Neutrophil (primary cell): Measurements from ENCODE around the gene LRRC25.
A peak's percentile ranks its signal among the peaks of the same experiment; 100 is the strongest.

Experiments used
- H3K27ac ChIP-seq: fragments of 200-600 bp; sonication (generic); 2 replicates; pipeline ENCODE4 v1.5.1; 2016; ENCODE audit warnings: mild to moderate bottlenecking, moderate library complexity
- H3K27me3 ChIP-seq: fragments of 200-600 bp; sonication (generic); 2 replicates; pipeline ENCODE4 v1.6.0; 2016; ENCODE audit warnings: mild to moderate bottlenecking
- H3K36me3 ChIP-seq: fragments of 200-600 bp; sonication (generic); 2 replicates; pipeline ENCODE4 v1.5.1; 2017
- H3K4me1 ChIP-seq, 2 experiments: fragments of 200-600 bp in 1 of 2; sonication (generic) in 1 of 2; 1 replicate in 1 of 2; 2 replicates in 1 of 2; pipeline versions ENCODE4 v1.5.1 to v1.6.1; 2013 to 2016; ENCODE audit warnings: low read depth in 1 of 2, low read length in 1 of 2, mild to moderate bottlenecking in 1 of 2, moderate library complexity in 1 of 2; ENCODE audit not compliant: control insufficient read depth in 1 of 2, insufficient read depth in 1 of 2
- H3K4me3 ChIP-seq, 2 experiments: fragments of 200-600 bp in 1 of 2; sonication (generic) in 1 of 2; 1 replicate in 1 of 2; 2 replicates in 1 of 2; pipeline ENCODE4 v1.5.1; 2013 to 2016; ENCODE audit warnings: low read depth in 1 of 2, low read length in 1 of 2, mild to moderate bottlenecking in 1 of 2, moderate library complexity in 1 of 2
- H3K9me3 ChIP-seq: fragments of 200-600 bp; sonication (generic); 2 replicates; pipeline ENCODE4 v1.5.1; 2016
- TF ChIP-seq, protein P1 (sequence below): fragments of 200-600 bp; sonication (generic); IDR thresholded peaks from 2 replicates; pipeline ENCODE4 v1.5.1; 2016; ENCODE audit warnings: antibody characterized with exemption

The LRRC25 gene

DNA sequence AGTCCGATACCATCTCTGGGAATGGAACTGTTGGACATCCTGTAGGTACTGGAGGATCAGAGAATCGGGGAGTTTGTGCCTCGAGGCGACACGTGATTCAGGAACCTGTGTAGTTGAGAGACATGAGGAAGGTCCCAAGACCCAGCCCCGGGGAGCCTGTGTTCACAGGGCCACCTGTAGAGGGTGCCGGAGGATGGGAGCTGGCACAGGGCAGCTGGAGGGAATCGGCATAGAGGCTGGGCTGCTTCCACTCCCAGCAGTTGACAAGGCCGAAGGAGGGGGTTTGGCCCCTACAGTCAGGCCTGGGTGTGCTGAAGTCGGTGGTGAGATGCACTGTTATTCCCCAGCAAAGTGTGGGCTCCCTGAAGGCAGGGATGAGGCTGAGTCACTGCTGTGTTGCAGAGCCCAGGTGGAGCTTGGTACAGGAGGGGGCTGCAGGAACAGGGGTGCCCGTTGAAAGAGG, 43.0 kb upstream of the LRRC25 start:
- H3K4me3 ChIP-seq: no peak overlapping the region
- H3K27ac ChIP-seq: peak overlapping the region; percentile 38
- TF ChIP-seq, protein P1, sequence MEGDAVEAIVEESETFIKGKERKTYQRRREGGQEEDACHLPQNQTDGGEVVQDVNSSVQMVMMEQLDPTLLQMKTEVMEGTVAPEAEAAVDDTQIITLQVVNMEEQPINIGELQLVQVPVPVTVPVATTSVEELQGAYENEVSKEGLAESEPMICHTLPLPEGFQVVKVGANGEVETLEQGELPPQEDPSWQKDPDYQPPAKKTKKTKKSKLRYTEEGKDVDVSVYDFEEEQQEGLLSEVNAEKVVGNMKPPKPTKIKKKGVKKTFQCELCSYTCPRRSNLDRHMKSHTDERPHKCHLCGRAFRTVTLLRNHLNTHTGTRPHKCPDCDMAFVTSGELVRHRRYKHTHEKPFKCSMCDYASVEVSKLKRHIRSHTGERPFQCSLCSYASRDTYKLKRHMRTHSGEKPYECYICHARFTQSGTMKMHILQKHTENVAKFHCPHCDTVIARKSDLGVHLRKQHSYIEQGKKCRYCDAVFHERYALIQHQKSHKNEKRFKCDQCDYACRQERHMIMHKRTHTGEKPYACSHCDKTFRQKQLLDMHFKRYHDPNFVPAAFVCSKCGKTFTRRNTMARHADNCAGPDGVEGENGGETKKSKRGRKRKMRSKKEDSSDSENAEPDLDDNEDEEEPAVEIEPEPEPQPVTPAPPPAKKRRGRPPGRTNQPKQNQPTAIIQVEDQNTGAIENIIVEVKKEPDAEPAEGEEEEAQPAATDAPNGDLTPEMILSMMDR: no peak
- peaks cover 42% of the 10 kb centered on the region for H3K36me3 ChIP-seq
- H3K27me3 ChIP-seq: peaks cover 50% of the 10 kb centered on the region
- no peaks in the 10 kb centered on the region for H3K9me3 ChIP-seq
- peaks cover 13 to 22% of the 10 kb centered on the region in 2 experiments for H3K4me1 ChIP-seq

DNA sequence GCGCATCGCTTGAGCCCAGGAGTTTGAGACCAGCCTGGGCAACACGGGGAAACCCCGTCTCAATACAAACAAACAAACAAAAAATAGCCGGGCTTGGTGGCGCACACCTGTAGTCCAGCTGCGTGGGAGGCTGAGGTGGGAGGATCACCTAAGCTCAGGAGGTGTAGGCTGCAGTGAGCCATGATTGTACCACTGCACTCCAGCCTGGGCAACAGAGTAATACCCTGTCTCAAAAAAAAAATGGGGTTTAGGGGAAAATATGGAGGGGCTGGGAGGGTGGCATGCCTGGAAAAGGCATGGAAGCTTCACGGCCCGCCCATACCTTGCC, 42.5 kb upstream of the LRRC25 start:
- H3K27ac ChIP-seq: no peak overlapping the region
- peaks cover 55% of the 10 kb centered on the region for H3K27me3 ChIP-seq
- no peaks in the 10 kb centered on the region for H3K9me3 ChIP-seq
- TF ChIP-seq, protein P1: no peak
- H3K36me3 ChIP-seq: peaks cover 36% of the 10 kb centered on the region
- H3K4me1 ChIP-seq: peaks cover 13 to 22% of the 10 kb centered on the region in 2 experiments
- H3K4me3 ChIP-seq: no peak overlapping the region

DNA sequence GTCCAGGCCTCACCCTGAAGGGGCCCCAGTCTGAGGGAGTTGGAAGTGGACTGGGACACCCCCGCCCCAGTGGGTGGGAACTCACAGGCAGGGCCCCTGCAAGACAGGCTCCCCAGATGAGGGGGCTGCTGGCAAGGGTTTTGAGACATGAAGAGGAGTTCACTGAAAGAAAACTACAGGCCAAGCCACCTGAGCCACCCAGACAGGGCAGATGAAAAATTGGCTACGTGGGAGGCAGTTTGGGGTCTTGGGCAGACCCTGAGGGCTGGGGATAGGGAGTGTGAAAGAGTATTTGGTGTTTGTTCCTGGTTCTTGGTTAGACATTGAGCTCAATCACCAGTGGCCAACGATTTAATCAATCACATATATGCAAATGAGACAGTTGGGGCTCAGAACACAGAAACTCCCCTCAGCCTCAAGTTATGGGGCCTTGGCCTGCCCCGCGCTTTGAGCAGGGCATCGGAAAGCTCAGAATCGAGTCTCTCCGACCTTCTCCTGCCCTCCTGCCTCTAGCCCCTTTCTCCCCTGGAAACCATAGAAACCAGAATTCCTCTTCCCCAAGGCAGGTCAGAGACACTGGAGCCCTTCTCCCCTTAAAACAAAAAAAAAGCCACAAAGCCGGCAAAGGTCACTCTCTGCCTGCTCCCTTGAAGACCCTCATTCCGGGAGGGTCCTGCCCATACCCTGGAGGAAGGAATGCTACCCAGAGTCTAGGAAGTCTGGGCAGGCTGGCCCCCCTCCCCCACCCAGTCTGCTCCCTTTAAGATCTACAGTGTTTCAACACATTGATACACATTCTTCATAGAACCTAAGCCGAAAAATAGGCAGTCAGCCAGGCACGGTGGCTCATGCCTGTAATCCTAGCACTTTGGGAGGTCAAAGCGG, 41.8 kb upstream of the LRRC25 start:
- peaks cover 13 to 22% of the 10 kb centered on the region in 2 experiments for H3K4me1 ChIP-seq
- no peak overlapping the region for H3K27ac ChIP-seq
- peaks cover 61% of the 10 kb centered on the region for H3K27me3 ChIP-seq
- TF ChIP-seq, protein P1: no peak
- peaks cover 30% of the 10 kb centered on the region for H3K36me3 ChIP-seq
- no peaks in the 10 kb centered on the region for H3K9me3 ChIP-seq
- H3K4me3 ChIP-seq: no peak overlapping the region

DNA sequence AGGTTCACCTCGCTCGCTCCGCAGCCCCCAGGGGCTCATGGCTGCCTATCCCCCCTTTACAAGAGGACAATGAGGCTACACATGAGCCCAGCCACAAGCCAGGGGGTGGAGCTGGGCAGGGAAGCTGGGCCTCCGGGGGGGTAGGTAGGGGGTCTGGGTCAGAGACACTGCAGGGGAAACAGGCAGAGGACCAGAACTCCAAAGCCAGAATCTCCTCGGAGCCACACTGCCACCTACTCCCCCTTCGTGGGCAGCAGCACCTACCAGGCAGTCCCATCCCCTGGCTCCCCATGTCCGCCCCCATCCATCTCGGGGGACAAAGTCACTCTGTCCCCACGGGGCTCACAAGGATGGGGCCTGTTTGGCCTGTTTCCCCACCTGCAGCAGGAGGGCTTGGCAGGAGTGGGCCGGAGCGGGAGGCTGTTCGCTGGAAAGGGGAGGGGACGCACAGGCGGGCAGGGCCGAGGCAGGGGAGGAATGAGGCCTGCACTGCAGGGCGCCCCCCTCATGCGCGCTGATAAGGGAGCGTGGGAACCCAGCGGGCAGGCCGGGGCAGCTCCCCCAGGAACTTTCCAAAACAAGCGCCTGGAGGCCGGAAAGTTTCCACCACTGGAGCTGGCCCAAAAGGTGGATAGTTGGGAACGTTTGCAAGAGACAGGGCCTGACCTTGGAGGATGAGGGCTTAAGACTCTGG, 41.1 kb upstream of the LRRC25 start:
- Histone ChIP-seq H3K27ac (no peak overlapping the region), H3K9me3 (no peaks in the 10 kb centered on the region), H3K36me3 (peaks cover 22% of the 10 kb centered on the region), H3K4me1 (peaks cover 13 to 28% of the 10 kb centered on the region in 2 experiments), H3K27me3 (peaks cover 69% of the 10 kb centered on the region), H3K4me3 (peak overlapping the region in 1 of 2 experiments; percentile 45)
- TF ChIP-seq, protein P1: no peak

DNA sequence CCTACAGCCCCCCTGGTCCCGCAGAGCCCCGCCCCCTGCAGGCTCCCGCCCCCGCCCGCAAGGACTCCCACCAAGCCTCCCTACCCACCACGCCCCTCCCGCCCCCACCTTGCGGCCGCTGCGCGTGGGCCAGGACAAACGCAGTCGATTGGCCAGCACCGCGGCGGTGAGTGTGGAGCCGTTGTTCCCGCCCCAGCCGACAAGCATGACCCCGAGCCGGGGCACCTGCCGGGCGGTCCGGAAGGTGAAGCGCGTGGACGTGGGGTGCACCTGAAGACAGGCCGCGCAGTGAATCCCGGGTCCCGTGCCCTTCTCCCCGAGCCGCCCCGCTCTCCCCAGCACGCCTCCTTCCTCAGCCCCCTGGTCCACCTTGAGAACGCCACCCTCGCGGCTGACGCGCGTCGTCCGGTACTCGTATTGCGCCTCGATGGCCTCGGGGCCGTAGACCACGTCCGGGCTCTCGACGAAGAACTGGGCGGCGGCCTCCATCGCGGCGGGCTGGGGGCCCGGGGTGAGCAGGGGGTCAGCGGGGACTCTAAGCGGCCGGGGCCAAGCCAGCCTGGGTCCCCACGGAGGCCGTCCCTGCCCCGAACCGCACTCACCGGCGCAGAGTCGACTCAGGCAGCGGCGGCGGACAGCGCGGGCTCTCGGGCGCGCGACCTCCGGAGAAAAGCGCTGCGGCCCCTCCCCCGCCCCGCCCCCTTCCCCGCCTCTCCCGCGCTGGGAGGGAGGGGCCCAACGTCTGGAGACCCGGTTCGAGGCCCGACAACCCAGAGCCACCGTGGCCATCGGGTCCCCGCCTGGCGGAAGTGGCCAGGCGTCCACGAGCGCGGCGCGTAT, 40.3 kb upstream of the LRRC25 start, which contains the start of gene ISYNA1:
ISYNA1 (minus strand) TSS at position 643 of the 840 bp plus-strand sequence; CDS start at position 489, 154 bp downstream.
- H3K27me3 ChIP-seq: peaks cover 77% of the 10 kb centered on the region
- peaks cover 15% of the 10 kb centered on the region for H3K36me3 ChIP-seq
- H3K4me1 ChIP-seq: peaks cover 19 to 34% of the 10 kb centered on the region in 2 experiments
- no peaks in the 10 kb centered on the region for H3K9me3 ChIP-seq
- TF ChIP-seq, protein P1: no peak
- H3K27ac ChIP-seq: no peak within 1 kb of the TSS
- peak within 1 kb of the TSS; percentile 6 to 45 for H3K4me3 ChIP-seq
